ENCODE data around the gene LEUTX.

Gene LEUTX

DNA sequence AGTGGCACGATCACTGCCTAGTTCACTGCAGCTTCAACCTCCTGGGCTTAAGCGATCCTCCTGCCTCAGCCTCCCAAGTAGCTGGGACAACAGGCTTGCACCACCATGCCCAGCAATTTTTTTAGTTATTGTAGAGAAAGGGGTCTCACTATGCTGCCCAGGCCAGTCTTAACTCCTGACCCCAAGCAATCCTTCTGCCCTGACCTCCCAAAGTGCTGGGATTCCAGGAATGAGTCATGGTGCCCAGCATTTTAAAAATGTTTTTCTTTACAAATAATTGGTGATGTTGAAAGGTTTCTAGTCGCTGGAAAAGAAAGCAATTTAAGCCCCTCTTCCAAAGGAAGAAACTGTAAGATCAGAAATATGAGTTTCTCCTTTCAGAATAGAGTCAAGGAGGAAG lies 35.9 kb downstream of the LEUTX start:
- H3K27me3 ChIP-seq (ENCODE audit: control insufficient read depth, insufficient read depth, low read length): no peaks in the 10 kb centered on the region
- no peak overlapping the region for H3K4me3 ChIP-seq (ENCODE audit: low read depth, low read length)
- no peaks in the 10 kb centered on the region for H3K9me3 ChIP-seq (ENCODE audit: control insufficient read depth, low read length)
- H3K4me1 ChIP-seq: no peaks in the 10 kb centered on the region
- H3K27ac ChIP-seq: no peak overlapping the region
- H3K9ac ChIP-seq: no peak overlapping the region
- H3K79me2 ChIP-seq: peaks cover 9% of the 10 kb centered on the region
- no peaks in the 10 kb centered on the region for H3K36me3 ChIP-seq (ENCODE audit: control insufficient read depth, insufficient read depth, low read length)
- H3K4me2 ChIP-seq (ENCODE audit: low read length): no peak overlapping the region
- TF ChIP-seq, protein P1, sequence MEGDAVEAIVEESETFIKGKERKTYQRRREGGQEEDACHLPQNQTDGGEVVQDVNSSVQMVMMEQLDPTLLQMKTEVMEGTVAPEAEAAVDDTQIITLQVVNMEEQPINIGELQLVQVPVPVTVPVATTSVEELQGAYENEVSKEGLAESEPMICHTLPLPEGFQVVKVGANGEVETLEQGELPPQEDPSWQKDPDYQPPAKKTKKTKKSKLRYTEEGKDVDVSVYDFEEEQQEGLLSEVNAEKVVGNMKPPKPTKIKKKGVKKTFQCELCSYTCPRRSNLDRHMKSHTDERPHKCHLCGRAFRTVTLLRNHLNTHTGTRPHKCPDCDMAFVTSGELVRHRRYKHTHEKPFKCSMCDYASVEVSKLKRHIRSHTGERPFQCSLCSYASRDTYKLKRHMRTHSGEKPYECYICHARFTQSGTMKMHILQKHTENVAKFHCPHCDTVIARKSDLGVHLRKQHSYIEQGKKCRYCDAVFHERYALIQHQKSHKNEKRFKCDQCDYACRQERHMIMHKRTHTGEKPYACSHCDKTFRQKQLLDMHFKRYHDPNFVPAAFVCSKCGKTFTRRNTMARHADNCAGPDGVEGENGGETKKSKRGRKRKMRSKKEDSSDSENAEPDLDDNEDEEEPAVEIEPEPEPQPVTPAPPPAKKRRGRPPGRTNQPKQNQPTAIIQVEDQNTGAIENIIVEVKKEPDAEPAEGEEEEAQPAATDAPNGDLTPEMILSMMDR (IDR thresholded peaks at IDR 0.05): no peak
- H2AFZ ChIP-seq: no peak overlapping the region

GRCh38 chr19:39816287-39817048 lies 37.8 kb downstream of the LEUTX start:
- Histone ChIP-seq H3K4me2 (ENCODE audit: low read length) (no peak overlapping the region), H3K9ac (no peak overlapping the region), H3K79me2 (peaks cover 19% of the 10 kb centered on the region), H3K27me3 (ENCODE audit: control insufficient read depth, insufficient read depth, low read length) (no peaks in the 10 kb centered on the region), H3K9me3 (ENCODE audit: control insufficient read depth, low read length) (no peaks in the 10 kb centered on the region), H3K36me3 (ENCODE audit: control insufficient read depth, insufficient read depth, low read length) (no peaks in the 10 kb centered on the region), H3K27ac (no peak overlapping the region), H3K4me1 (no peaks in the 10 kb centered on the region), H3K4me3 (ENCODE audit: low read depth, low read length) (no peak overlapping the region), H2AFZ (no peak overlapping the region)
- TF ChIP-seq, protein P1 (IDR thresholded peaks at IDR 0.05): no peak

- Histone ChIP-seq H3K4me2 (ENCODE audit: low read length) (no peak overlapping the region), H3K36me3 (ENCODE audit: control insufficient read depth, insufficient read depth, low read length) (no peaks in the 10 kb centered on the region), H3K79me2 (peaks cover 19% of the 10 kb centered on the region), H2AFZ (no peak overlapping the region), H3K27ac (no peak overlapping the region), H3K27me3 (ENCODE audit: control insufficient read depth, insufficient read depth, low read length) (no peaks in the 10 kb centered on the region), H3K4me3 (ENCODE audit: low read depth, low read length) (no peak overlapping the region), H3K9ac (no peak overlapping the region), H3K4me1 (no peaks in the 10 kb centered on the region), H3K9me3 (ENCODE audit: control insufficient read depth, low read length) (no peaks in the 10 kb centered on the region)
- TF ChIP-seq, protein P1 (IDR thresholded peaks at IDR 0.05): no peak
These were observed 39.4 kb downstream of the LEUTX start for GRCh38 chr19:39817888-39818561.

DNA sequence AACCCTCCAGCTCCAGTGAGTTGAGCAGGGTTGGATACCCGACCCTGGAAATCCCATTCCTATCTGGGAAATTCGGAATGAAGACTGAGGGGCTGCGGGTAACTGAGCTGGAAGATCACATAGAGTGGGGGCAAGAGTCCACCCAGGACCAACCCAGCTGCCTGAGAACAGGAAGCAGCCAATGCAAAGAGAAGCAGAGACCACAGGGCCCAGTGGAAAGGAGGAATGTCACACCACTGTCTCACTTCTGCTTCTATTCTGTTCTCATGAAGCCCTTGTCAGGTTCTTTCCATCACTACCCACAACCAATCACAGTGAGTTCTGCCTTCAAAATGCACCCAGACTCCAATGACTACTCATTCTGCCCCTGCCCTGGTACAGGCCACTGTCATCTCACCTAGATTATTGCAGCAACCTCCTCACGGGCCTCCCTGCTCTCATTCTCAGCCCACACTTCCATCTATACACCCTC lies 40.0 kb downstream of the LEUTX start:
- H3K36me3 ChIP-seq (ENCODE audit: control insufficient read depth, insufficient read depth, low read length): no peaks in the 10 kb centered on the region
- TF ChIP-seq, protein P1 (IDR thresholded peaks at IDR 0.05): no peak

More for the DNA sequence above, 40.0 kb downstream of the LEUTX start:
- Histone ChIP-seq H3K4me3 (ENCODE audit: low read depth, low read length) (no peak overlapping the region), H3K27ac (no peak overlapping the region), H3K4me2 (ENCODE audit: low read length) (no peak overlapping the region), H3K9me3 (ENCODE audit: control insufficient read depth, low read length) (no peaks in the 10 kb centered on the region), H3K27me3 (ENCODE audit: control insufficient read depth, insufficient read depth, low read length) (no peaks in the 10 kb centered on the region), H2AFZ (no peak overlapping the region), H3K79me2 (peaks cover 19% of the 10 kb centered on the region), H3K9ac (no peak overlapping the region), H3K4me1 (no peaks in the 10 kb centered on the region)

All from parathyroid adenoma (tissue), 2 donors.